Ascending aorta (tissue), 2 donors: Measurements from ENCODE around the gene LRP1B. TPM values are rescaled to one million over a fixed set of nuclear protein-coding genes. Genes with fewer than 3 reads are reported as not detected.

ENCODE experiments used
- DNase-seq, 2 donors: peaks; one replicate each; pipeline ENCODE4 v3.0.0-alpha.2; 2019; ENCODE audit warnings: low spot score in 2 of 2
- H3K27ac ChIP-seq, 2 donors: fragments of 200-600 bp; sonication (generic); one replicate each; pipeline ENCODE4 v1.5.1; 2016 to 2017; ENCODE audit warnings: mild to moderate bottlenecking in 1 of 2
- H3K27me3 ChIP-seq: fragments of 200-600 bp; sonication (generic); one replicate; pipeline ENCODE4 v1.5.1; 2017
- H3K36me3 ChIP-seq, 2 donors: fragments of 200-600 bp; sonication (generic); one replicate each; pipeline ENCODE4 v1.5.1; 2016
- H3K4me1 ChIP-seq, 2 donors: fragments of 200-600 bp; sonication (generic); one replicate each; pipeline ENCODE4 v1.5.1; 2016 to 2017; ENCODE audit warnings: mild to moderate bottlenecking in 1 of 2
- H3K4me3 ChIP-seq, 2 donors: fragments of 200-600 bp; sonication (generic); one replicate each; pipeline ENCODE4 v1.5.1; 2016 to 2017; ENCODE audit warnings: mild to moderate bottlenecking in 1 of 2
- H3K9me3 ChIP-seq, 2 donors: fragments of 200-600 bp; sonication (generic); one replicate each; pipeline ENCODE4 v1.5.1; 2016
- intact Hi-C: fragments of 100-400 bp; cut with DNase I; formaldehyde crosslinking; loops from one replicate; pipeline ENCODE4 v1.15.1; 2023
- total RNA-seq: library from RNA; depleted of rRNA; stranded (reverse); fragments of >200 nt; gene quantifications from one replicate; pipeline ENCODE4 v1.1.0, GENCODE V29; 2016
- TF ChIP-seq, protein P1 (sequence below), 3 experiments: fragments of 200-600 bp in 2 of 3; fragments of 450-650 bp in 1 of 3; sonication (generic) in 2 of 3; IDR thresholded peaks; one replicate each; pipeline ENCODE4 v1.5.1; 2016 to 2019; ENCODE audit warnings: antibody characterized with exemption in 3 of 3, mild to moderate bottlenecking in 1 of 3, moderate library complexity in 1 of 3

Gene LRP1B
- total RNA-seq, 1 donor from 2014 or later, result not detected

DNA sequence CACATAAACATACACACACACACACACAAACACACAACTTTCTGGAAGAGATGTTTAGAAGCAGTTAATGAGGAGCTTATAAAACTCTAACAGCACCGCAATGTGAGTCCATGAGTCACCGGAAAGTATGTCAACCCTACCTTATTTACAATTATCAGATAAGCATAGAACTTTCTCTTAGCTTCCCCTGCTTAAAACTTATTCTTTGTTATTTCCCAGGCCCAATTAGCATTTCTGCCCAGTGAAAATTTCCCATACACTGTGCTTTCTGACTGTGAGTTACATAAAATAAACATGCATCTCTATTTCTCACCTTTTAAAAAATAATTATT, 737.6 kb downstream of the LRP1B start:
- Histone ChIP-seq H3K36me3 (no peaks in the 10 kb centered on the region), H3K4me3 (no peak overlapping the region), H3K4me1 (no peaks in the 10 kb centered on the region), H3K27me3 (no peaks in the 10 kb centered on the region), H3K27ac (no peak overlapping the region), H3K9me3 (no peaks in the 10 kb centered on the region)
- TF ChIP-seq, protein P1, sequence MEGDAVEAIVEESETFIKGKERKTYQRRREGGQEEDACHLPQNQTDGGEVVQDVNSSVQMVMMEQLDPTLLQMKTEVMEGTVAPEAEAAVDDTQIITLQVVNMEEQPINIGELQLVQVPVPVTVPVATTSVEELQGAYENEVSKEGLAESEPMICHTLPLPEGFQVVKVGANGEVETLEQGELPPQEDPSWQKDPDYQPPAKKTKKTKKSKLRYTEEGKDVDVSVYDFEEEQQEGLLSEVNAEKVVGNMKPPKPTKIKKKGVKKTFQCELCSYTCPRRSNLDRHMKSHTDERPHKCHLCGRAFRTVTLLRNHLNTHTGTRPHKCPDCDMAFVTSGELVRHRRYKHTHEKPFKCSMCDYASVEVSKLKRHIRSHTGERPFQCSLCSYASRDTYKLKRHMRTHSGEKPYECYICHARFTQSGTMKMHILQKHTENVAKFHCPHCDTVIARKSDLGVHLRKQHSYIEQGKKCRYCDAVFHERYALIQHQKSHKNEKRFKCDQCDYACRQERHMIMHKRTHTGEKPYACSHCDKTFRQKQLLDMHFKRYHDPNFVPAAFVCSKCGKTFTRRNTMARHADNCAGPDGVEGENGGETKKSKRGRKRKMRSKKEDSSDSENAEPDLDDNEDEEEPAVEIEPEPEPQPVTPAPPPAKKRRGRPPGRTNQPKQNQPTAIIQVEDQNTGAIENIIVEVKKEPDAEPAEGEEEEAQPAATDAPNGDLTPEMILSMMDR (IDR thresholded peaks at IDR 0.05), result no peak
- intact Hi-C loops, result no loop called here
- no peak for DNase-seq

DNA sequence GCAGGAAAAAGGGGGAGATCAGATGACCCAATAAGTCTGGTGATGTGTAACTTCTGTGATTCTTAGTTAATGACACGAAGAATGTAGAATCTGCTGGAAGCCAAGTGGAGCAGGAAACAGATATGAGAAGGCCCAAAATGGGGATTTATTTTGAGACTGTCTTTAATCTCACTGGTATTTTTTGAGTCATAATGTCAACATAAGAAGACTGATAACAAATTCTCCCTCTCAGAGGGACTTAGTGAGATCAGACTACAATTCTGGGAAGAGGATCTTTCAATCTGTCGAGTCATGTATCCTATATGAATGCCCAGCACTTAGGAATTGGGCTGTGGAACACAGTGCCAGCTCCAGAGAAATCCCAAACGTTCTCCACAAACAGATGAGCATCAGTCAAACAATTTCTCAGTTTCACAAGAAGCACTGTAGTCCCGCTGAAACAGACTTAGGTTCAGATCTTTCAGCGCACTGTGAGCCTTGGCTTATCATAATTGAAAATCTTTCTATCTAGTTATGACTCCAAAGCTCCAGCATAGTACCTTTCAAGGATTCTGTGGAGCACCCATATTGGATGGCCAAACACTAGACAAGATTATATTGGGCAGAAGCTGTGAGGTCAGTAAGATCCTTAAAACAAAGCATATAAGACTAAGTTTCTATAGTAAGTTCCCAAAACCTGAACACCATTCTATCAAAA, 738.2 kb downstream of the LRP1B start:
- Histone ChIP-seq H3K9me3 (no peaks in the 10 kb centered on the region), H3K36me3 (no peaks in the 10 kb centered on the region), H3K4me1 (no peaks in the 10 kb centered on the region), H3K27ac (no peak overlapping the region), H3K4me3 (no peak overlapping the region), H3K27me3 (no peaks in the 10 kb centered on the region)
- TF ChIP-seq, protein P1 (IDR thresholded peaks at IDR 0.05), result no peak
- intact Hi-C loops, result no loop called here
- DNase-seq, result no peak

DNA sequence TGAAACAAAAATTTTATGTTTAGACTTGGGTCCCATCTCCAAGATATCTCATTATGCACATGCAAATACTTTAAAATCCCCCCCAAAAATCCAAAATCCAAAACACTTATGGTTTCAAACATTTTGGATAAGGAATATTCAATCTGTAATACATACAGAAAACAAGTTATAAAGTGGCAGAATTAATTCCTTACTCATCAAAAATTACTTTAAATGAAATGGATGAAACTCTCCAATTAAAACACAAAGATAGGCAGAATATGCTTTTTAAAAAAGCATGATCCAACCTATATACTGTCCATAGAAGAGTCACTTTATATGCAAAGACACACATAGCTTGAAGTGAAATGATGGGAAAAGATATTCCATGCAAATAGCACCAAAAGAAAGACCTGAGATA, 744.6 kb downstream of the LRP1B start:
- no peak for DNase-seq
- intact Hi-C loops, result no loop called here
- no peaks in the 10 kb centered on the region for H3K27me3 ChIP-seq

DNA sequence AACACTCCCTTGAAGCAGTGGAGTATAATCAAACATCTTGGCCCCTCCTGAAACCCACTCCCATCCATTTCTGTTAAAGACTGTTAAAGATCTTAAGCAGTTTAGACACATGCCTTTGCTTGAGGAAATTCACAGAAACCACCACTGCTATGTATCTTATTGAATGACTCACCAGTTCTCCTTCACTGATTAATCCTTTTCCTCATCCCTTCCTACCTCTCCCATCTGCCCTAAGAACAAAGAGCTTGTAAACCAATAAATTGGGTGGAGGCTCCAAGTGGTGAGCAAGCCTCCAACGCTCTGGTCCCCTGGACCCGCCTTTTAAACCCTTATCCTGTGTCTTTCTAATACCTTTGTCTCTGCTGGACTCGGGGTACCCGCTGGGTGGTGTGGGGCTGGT, 746.1 kb downstream of the LRP1B start:
- Histone ChIP-seq H3K9me3 (no peaks in the 10 kb centered on the region), H3K27ac (no peak overlapping the region), H3K4me3 (no peak overlapping the region), H3K36me3 (no peaks in the 10 kb centered on the region), H3K4me1 (no peaks in the 10 kb centered on the region), H3K27me3 (no peaks in the 10 kb centered on the region)
- DNase-seq, result no peak
- TF ChIP-seq, protein P1 (IDR thresholded peaks at IDR 0.05), result no peak
- intact Hi-C loops, result no loop called here

More for the DNA sequence above, 744.6 kb downstream of the LRP1B start:
- H3K4me3 ChIP-seq, result no peak overlapping the region
- no peaks in the 10 kb centered on the region for H3K9me3 ChIP-seq
- no peaks in the 10 kb centered on the region for H3K36me3 ChIP-seq
- no peaks in the 10 kb centered on the region for H3K4me1 ChIP-seq
- H3K27ac ChIP-seq, result no peak overlapping the region
- TF ChIP-seq, protein P1 (IDR thresholded peaks at IDR 0.05), result no peak

DNA sequence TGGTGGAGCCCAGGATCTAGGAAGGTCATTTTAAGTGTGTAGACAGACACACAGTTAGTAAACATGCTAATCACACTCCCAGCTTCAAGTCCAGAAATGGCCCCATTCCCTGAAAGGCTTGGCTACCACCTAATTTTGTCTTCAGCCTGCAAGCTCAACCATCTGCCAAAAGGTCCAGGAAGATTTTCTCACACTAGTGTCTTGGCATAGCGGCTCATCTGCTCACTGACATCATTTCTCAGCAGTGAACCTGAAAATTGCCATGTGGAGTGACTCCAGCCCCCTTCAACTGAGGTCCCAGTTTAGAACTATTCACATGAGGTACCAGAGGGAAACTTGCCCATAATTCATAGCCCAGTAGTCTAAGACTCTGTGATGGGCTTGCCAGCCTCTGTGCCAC, 748.9 kb downstream of the LRP1B start:
- Histone ChIP-seq H3K4me1 (no peaks in the 10 kb centered on the region), H3K9me3 (no peaks in the 10 kb centered on the region), H3K27ac (no peak overlapping the region), H3K36me3 (no peaks in the 10 kb centered on the region), H3K4me3 (no peak overlapping the region), H3K27me3 (no peaks in the 10 kb centered on the region)
- TF ChIP-seq, protein P1 (IDR thresholded peaks at IDR 0.05), result no peak
- intact Hi-C loops, result no loop called here
- no peak for DNase-seq
